Endodermal cell (in vitro differentiated cells): ENCODE results near the gene WDR19. TPM values are rescaled to one million over a fixed set of nuclear protein-coding genes. Genes with fewer than 3 reads are reported as not detected.

ENCODE experiments used
- DNase-seq: peaks from one replicate; pipeline ENCODE4 v3.0.0-alpha.2; 2017
- H3K27ac ChIP-seq: 2 replicates; pipeline ENCODE4 v1.5.1; 2013; ENCODE audit warnings: mild to moderate bottlenecking, low read depth, low read length, moderate library complexity
- H3K27me3 ChIP-seq: 2 replicates; pipeline ENCODE4 v1.6.1; 2013; ENCODE audit warnings: mild to moderate bottlenecking, low read length, moderate library complexity; ENCODE audit not compliant: insufficient read depth, control insufficient read depth, poor library complexity, severe bottlenecking
- H3K36me3 ChIP-seq: 2 replicates; pipeline ENCODE4 v1.7.0; 2013; ENCODE audit warnings: mild to moderate bottlenecking, low read length, moderate library complexity; ENCODE audit not compliant: control insufficient read depth, insufficient read depth
- H3K4me1 ChIP-seq: one replicate; pipeline ENCODE4 v1.7.0; 2013; ENCODE audit warnings: low read length; ENCODE audit not compliant: control insufficient read depth, insufficient read depth
- H3K4me3 ChIP-seq: 2 replicates; pipeline ENCODE4 v1.5.1; 2013; ENCODE audit warnings: mild to moderate bottlenecking, low read length, moderate library complexity
- H3K9ac ChIP-seq: 2 replicates; pipeline ENCODE4 v1.6.1; 2013; ENCODE audit warnings: mild to moderate bottlenecking, low read length, moderate library complexity; ENCODE audit not compliant: poor library complexity, severe bottlenecking; ENCODE audit errors: extremely low read depth
- H3K9me3 ChIP-seq: 2 replicates; pipeline ENCODE4 v1.6.1; 2013; ENCODE audit warnings: mild to moderate bottlenecking, low read length, moderate library complexity; ENCODE audit not compliant: control insufficient read depth
- H3K27ac Mint-ChIP-seq: 2 replicates; pipeline ENCODE4 v1.8.0; 2020; ENCODE audit warnings: mixed read lengths
- H3K27me3 Mint-ChIP-seq: 2 replicates; pipeline ENCODE4 v1.8.0; 2021; ENCODE audit warnings: mild to moderate bottlenecking, mixed read lengths; ENCODE audit not compliant: insufficient read depth
- H3K36me3 Mint-ChIP-seq: 2 replicates; pipeline ENCODE4 v1.8.0; 2020; ENCODE audit warnings: low read depth, mixed read lengths
- H3K4me1 Mint-ChIP-seq: 2 replicates; pipeline ENCODE4 v1.8.0; 2020; ENCODE audit warnings: mixed read lengths
- H3K4me3 Mint-ChIP-seq: 2 replicates; pipeline ENCODE4 v1.8.0; 2020; ENCODE audit warnings: mild to moderate bottlenecking, moderate library complexity, mixed read lengths
- H3K9me3 Mint-ChIP-seq: 2 replicates; pipeline ENCODE4 v1.8.0; 2020; ENCODE audit warnings: mild to moderate bottlenecking, mixed read lengths
- WGBS, 2 experiments: methylation state at CpG; one replicate each; pipeline versions ENCODE4 v1.1.5 to v1.1.7; 2013; ENCODE audit warnings: missing lambda C conversion rate in 2 of 2, mixed read lengths in 1 of 2; ENCODE audit not compliant: insufficient coverage in 1 of 2, insufficient read length in 1 of 2; 5-methylcytosine and 5-hydroxymethylcytosine counted together
- total RNA-seq, 2 donors: library from RNA; stranded (reverse); fragmentation: NEBNext Ultra II Directional in 1 of 2; extraction: Animal tissue kit (Norgen Biotek cat#: 25700) in 1 of 2; gene quantifications; 2 replicates in 1 of 2; 3 replicates in 1 of 2; pipeline ENCODE4 v1.2.1, GENCODE V29; 2021
- TF ChIP-seq, protein P1 (sequence below): fragments of 200-600 bp; sonication (generic); conservative IDR thresholded peaks from 2 replicates; pipeline ENCODE4 v1.5.0; 2021; ENCODE audit warnings: antibody characterized with exemption, mild to moderate bottlenecking

The WDR19 gene
- total RNA-seq, 2 donors from 2014 or later = 51.9 to 60.2 TPM

DNA sequence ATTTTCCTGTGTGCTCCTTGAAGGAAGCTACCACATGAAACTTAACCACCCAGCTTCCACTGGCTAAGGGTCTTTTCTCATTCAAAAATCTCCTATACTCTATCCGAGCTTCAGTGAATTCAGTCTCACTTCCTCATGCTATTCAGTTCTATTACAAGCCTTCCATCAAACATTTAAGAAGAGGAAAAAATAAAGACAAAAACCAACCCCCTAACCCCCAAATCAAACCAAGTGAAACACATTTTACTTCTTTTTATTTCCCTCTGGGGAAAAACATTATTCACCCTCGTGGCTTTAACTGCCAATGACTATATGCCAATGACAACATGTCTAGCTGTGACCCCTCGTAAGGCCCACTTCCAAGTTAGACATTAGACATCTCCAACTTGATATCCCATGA is 16.2 kb upstream of the WDR19 start:
- no peak for DNase-seq
- Histone ChIP-seq H3K36me3 (no peaks in the 10 kb centered on the region), H3K27ac (no peak overlapping the region), H3K4me1 (no peaks in the 10 kb centered on the region), H3K4me3 (no peak overlapping the region), H3K9ac (no peak overlapping the region), H3K9me3 (no peaks in the 10 kb centered on the region), H3K27me3 (no peaks in the 10 kb centered on the region)
- Mint-ChIP-seq H3K27ac (no peak overlapping the region), H3K9me3 (no peaks in the 10 kb centered on the region), H3K27me3 (no peaks in the 10 kb centered on the region), H3K4me1 (no peaks in the 10 kb centered on the region), H3K4me3 (no peak overlapping the region), H3K36me3 (no peaks in the 10 kb centered on the region)
- WGBS, 2 experiments = 81 to 95% methylated on average over 3 of the region's 3 CpGs
- TF ChIP-seq, protein P1, sequence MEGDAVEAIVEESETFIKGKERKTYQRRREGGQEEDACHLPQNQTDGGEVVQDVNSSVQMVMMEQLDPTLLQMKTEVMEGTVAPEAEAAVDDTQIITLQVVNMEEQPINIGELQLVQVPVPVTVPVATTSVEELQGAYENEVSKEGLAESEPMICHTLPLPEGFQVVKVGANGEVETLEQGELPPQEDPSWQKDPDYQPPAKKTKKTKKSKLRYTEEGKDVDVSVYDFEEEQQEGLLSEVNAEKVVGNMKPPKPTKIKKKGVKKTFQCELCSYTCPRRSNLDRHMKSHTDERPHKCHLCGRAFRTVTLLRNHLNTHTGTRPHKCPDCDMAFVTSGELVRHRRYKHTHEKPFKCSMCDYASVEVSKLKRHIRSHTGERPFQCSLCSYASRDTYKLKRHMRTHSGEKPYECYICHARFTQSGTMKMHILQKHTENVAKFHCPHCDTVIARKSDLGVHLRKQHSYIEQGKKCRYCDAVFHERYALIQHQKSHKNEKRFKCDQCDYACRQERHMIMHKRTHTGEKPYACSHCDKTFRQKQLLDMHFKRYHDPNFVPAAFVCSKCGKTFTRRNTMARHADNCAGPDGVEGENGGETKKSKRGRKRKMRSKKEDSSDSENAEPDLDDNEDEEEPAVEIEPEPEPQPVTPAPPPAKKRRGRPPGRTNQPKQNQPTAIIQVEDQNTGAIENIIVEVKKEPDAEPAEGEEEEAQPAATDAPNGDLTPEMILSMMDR = no peak

DNA sequence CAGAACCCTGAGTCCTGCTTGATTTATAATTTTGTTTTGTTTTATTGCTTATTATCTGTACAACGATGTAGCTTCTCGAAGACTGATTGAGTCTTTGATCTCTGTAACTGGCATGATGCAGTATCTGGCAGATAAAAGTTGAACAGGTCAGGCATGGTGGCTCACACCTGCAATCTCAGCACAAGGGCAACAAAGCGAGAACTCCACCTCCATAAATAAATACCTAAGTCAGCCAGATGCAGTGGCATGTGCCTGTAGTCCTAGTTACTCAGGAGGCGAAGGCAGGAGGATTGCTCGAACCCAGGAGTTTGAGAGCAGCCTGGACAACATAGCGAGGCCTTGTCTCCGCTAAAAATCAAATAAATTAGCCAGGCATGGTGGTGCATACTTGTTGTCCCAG is 15.7 kb upstream of the WDR19 start:
- Mint-ChIP-seq H3K36me3 (no peaks in the 10 kb centered on the region), H3K4me1 (no peaks in the 10 kb centered on the region), H3K27ac (no peak overlapping the region), H3K9me3 (no peaks in the 10 kb centered on the region), H3K4me3 (no peak overlapping the region), H3K27me3 (no peaks in the 10 kb centered on the region)
- WGBS, 2 experiments = 86 to 89% methylated on average over 6 to 7 of the region's 7 CpGs
- Histone ChIP-seq H3K4me1 (no peaks in the 10 kb centered on the region), H3K9me3 (no peaks in the 10 kb centered on the region), H3K4me3 (no peak overlapping the region), H3K27ac (no peak overlapping the region), H3K9ac (no peak overlapping the region), H3K36me3 (no peaks in the 10 kb centered on the region), H3K27me3 (no peaks in the 10 kb centered on the region)
- no peak for DNase-seq
- TF ChIP-seq, protein P1 = no peak

DNA sequence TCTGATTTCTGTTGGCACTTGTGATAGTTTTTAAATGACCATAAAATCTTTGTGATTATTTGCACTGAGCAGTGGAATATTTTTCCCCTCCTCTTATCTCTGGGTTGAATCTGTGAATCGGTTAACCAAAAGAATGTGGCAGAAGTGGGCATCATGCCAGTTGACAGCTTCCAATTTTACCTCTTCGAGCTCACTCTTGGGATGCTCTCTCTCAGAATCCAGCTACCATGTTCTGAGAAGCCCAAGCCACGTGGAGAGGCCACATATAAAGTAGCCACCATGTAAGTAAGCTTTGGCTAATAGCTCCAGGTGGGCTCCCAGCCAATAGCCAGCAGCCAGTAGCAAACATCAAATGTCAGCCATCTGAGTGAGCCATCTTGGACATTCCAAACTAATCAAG is 12.9 kb upstream of the WDR19 start:
- Histone ChIP-seq H3K36me3 (no peaks in the 10 kb centered on the region), H3K9me3 (no peaks in the 10 kb centered on the region), H3K4me1 (no peaks in the 10 kb centered on the region), H3K9ac (no peak overlapping the region), H3K27ac (no peak overlapping the region), H3K4me3 (no peak overlapping the region), H3K27me3 (no peaks in the 10 kb centered on the region)
- no peak overlapping the region for H3K4me3 Mint-ChIP-seq
- TF ChIP-seq, protein P1 = no peak
- H3K36me3 Mint-ChIP-seq = no peaks in the 10 kb centered on the region
- H3K9me3 Mint-ChIP-seq = no peaks in the 10 kb centered on the region
- no peak overlapping the region for H3K27ac Mint-ChIP-seq
- DNase-seq = no peak
- no peaks in the 10 kb centered on the region for H3K4me1 Mint-ChIP-seq
- peaks cover 2% of the 10 kb centered on the region for H3K27me3 Mint-ChIP-seq
- WGBS, 2 experiments = 83 to 88% methylated on average over 3 of the region's 3 CpGs
